GM12891 (cell line): Measurements from ENCODE around the gene EYA4.

Experiments
- PAX5 ChIP-seq: IDR thresholded peaks from 2 replicates; pipeline ENCODE4 v1.6.1; 2011; ENCODE audit warnings: low read length, moderate library complexity, mild to moderate bottlenecking; ENCODE audit not compliant: insufficient read depth, severe bottlenecking
- POLR2A ChIP-seq: IDR thresholded peaks from 2 replicates; pipeline ENCODE4 v1.6.1; 2011; ENCODE audit warnings: low read depth, low read length, control low read depth

- no peak for TF ChIP-seq PAX5
- no peak for TF ChIP-seq POLR2A
Observed at GRCh38 chr6:133408132-133408531, 167.0 kb downstream of the EYA4 start.
